Measurements from ENCODE around the gene CTCFL.

Gene CTCFL

GRCh38 chr20:57566399-57566798, 41.5 kb upstream of the CTCFL start:
- TF ChIP-seq CTCF (IDR thresholded peaks at IDR 0.05) = no peak
- Mint-ChIP-seq H3K36me3 (ENCODE audit: low read depth) (no peaks in the 10 kb centered on the region), H3K27me3 (ENCODE audit: low read depth, poor library complexity) (peaks cover 25% of the 10 kb centered on the region), H3K4me3 (no peak overlapping the region), H3K27ac (no peak overlapping the region), H3K9me3 (peaks cover 4% of the 10 kb centered on the region), H3K4me1 (peaks cover 28% of the 10 kb centered on the region)
- no peak for DNase-seq

GRCh38 chr20:57564951-57565642, 40.2 kb upstream of the CTCFL start:
- Mint-ChIP-seq H3K9me3 (peaks cover 4% of the 10 kb centered on the region), H3K27me3 (ENCODE audit: low read depth, poor library complexity) (peaks cover 22% of the 10 kb centered on the region), H3K36me3 (ENCODE audit: low read depth) (no peaks in the 10 kb centered on the region), H3K4me3 (no peak overlapping the region), H3K27ac (no peak overlapping the region), H3K4me1 (peaks cover 22% of the 10 kb centered on the region)
- no peak for DNase-seq
- no peak for TF ChIP-seq CTCF (IDR thresholded peaks at IDR 0.05)

GRCh38 chr20:57564180-57564802, 39.4 kb upstream of the CTCFL start:
- H3K9me3 Mint-ChIP-seq = peaks cover 4% of the 10 kb centered on the region
- peaks cover 22% of the 10 kb centered on the region for H3K4me1 Mint-ChIP-seq
- no peak overlapping the region for H3K27ac Mint-ChIP-seq
- peaks cover 26% of the 10 kb centered on the region for H3K27me3 Mint-ChIP-seq (ENCODE audit: low read depth, poor library complexity)
- no peak for TF ChIP-seq CTCF (IDR thresholded peaks at IDR 0.05)
- H3K4me3 Mint-ChIP-seq = no peak overlapping the region
- H3K36me3 Mint-ChIP-seq (ENCODE audit: low read depth) = no peaks in the 10 kb centered on the region
- no peak for DNase-seq

GRCh38 chr20:57563522-57563921, 38.6 kb upstream of the CTCFL start:
- H3K27me3 Mint-ChIP-seq (ENCODE audit: low read depth, poor library complexity) = peaks cover 28% of the 10 kb centered on the region
- H3K4me1 Mint-ChIP-seq = peaks cover 19% of the 10 kb centered on the region
- H3K9me3 Mint-ChIP-seq = peaks cover 4% of the 10 kb centered on the region
- H3K27ac Mint-ChIP-seq = no peak overlapping the region
- TF ChIP-seq CTCF (IDR thresholded peaks at IDR 0.05) = no peak
- H3K4me3 Mint-ChIP-seq = no peak overlapping the region
- no peaks in the 10 kb centered on the region for H3K36me3 Mint-ChIP-seq (ENCODE audit: low read depth)
- DNase-seq = no peak

- H3K36me3 Mint-ChIP-seq (ENCODE audit: low read depth) = no peaks in the 10 kb centered on the region
- H3K4me3 Mint-ChIP-seq = no peak overlapping the region
- TF ChIP-seq CTCF (IDR thresholded peaks at IDR 0.05) = no peak
- H3K9me3 Mint-ChIP-seq = peaks cover 4% of the 10 kb centered on the region
- peaks cover 18% of the 10 kb centered on the region for H3K4me1 Mint-ChIP-seq
- DNase-seq = no peak
- peaks cover 23% of the 10 kb centered on the region for H3K27me3 Mint-ChIP-seq (ENCODE audit: low read depth, poor library complexity)
- no peak overlapping the region for H3K27ac Mint-ChIP-seq
These were observed 37.9 kb upstream of the CTCFL start for GRCh38 chr20:57562541-57563465.

Measured in nephron progenitor cell (in vitro differentiated cells).